HepG2 (cell line): ENCODE results near the gene VPS13D. TPM values are rescaled to one million over a fixed set of nuclear protein-coding genes. Genes with fewer than 3 reads are reported as not detected.
A peak's percentile ranks its signal among the peaks of the same experiment; 100 is the strongest.

Source experiments
- ATF3 ChIP-seq: sonication (generic); formaldehyde crosslinking; IDR thresholded peaks from 2 replicates; pipeline ENCODE4 v1.4.0; 2020; ENCODE audit warnings: missing genetic modification reagents
- CREB1 ChIP-seq, 2 experiments: fragments of 450-650 bp in 1 of 2; IDR thresholded peaks; 2 replicates each; pipeline ENCODE4 v1.6.1; 2016 to 2017; ENCODE audit warnings: control low read depth in 1 of 2, mild to moderate bottlenecking in 1 of 2, missing compliant biosample characterization in 1 of 2, missing genetic modification characterization in 1 of 2
- FOXA3 ChIP-seq: IDR thresholded peaks from 2 replicates; pipeline ENCODE4 v1.6.1; 2016; ENCODE audit warnings: missing genetic modification reagents, missing compliant biosample characterization
- GRHL1 ChIP-seq: sonication (generic); formaldehyde crosslinking; conservative IDR thresholded peaks from 2 replicates; pipeline ENCODE4 v1.8.0; 2022; ENCODE audit warnings: missing genetic modification reagents
- HMGA1 ChIP-seq: sonication (generic); formaldehyde crosslinking; conservative IDR thresholded peaks from 2 replicates; pipeline ENCODE4 v1.4.0; 2020; ENCODE audit warnings: missing genetic modification reagents
- KLF16 ChIP-seq, 2 experiments: sonication (generic) in 1 of 2; formaldehyde crosslinking in 1 of 2; IDR thresholded peaks; 2 replicates each; pipeline versions ENCODE4 v1.6.1 to v1.8.0; 2016 to 2023; ENCODE audit warnings: missing genetic modification reagents in 2 of 2, missing compliant biosample characterization in 1 of 2
- MLLT10 ChIP-seq: sonication (generic); formaldehyde crosslinking; IDR thresholded peaks from 2 replicates; pipeline ENCODE4 v1.4.0; 2020; ENCODE audit warnings: missing genetic modification reagents
- NFKB2 ChIP-seq: sonication (generic); formaldehyde crosslinking; IDR thresholded peaks from 2 replicates; pipeline ENCODE4 v1.4.0; 2020; ENCODE audit warnings: missing genetic modification reagents, borderline replicate concordance
- NFRKB ChIP-seq: fragments of 450-650 bp; IDR thresholded peaks from 2 replicates; pipeline ENCODE4 v1.6.1; 2017
- PBX2 ChIP-seq: IDR thresholded peaks from 2 replicates; pipeline ENCODE4 v1.6.1; 2016; ENCODE audit warnings: control low read depth
- SPEN ChIP-seq: sonication (generic); formaldehyde crosslinking; IDR thresholded peaks from 2 replicates; pipeline ENCODE4 v1.5.1; 2020; ENCODE audit warnings: low read depth, mild to moderate bottlenecking, missing genetic modification reagents
- THAP9 ChIP-seq: sonication (generic); formaldehyde crosslinking; IDR thresholded peaks from 2 replicates; pipeline ENCODE4; 2020; ENCODE audit warnings: missing genetic modification reagents, mild to moderate bottlenecking, borderline replicate concordance
- TSC22D2 ChIP-seq: sonication (generic); formaldehyde crosslinking; IDR thresholded peaks from 2 replicates; pipeline ENCODE4 v1.5.1; 2020; ENCODE audit warnings: missing genetic modification reagents, mild to moderate bottlenecking, borderline replicate concordance
- ZBTB21 ChIP-seq: sonication (generic); formaldehyde crosslinking; IDR thresholded peaks from 2 replicates; pipeline ENCODE4 v1.4.0; 2020; ENCODE audit warnings: missing genetic modification reagents
- ZNF263 ChIP-seq: sonication (generic); formaldehyde crosslinking; IDR thresholded peaks from 2 replicates; pipeline ENCODE4 v1.4.0; 2020; ENCODE audit warnings: missing genetic modification reagents
- ZNF337 ChIP-seq: sonication (generic); formaldehyde crosslinking; IDR thresholded peaks from 2 replicates; pipeline ENCODE4 v1.5.1; 2020; ENCODE audit warnings: missing genetic modification reagents, low read depth, mild to moderate bottlenecking, borderline replicate concordance
- ZNF550 ChIP-seq: sonication (generic); formaldehyde crosslinking; IDR thresholded peaks from 2 replicates; pipeline ENCODE4 v1.4.0; 2020; ENCODE audit warnings: mild to moderate bottlenecking, missing genetic modification reagents, borderline replicate concordance
- ZSCAN5A ChIP-seq: sonication (generic); formaldehyde crosslinking; IDR thresholded peaks from 2 replicates; pipeline ENCODE4 v1.8.0; 2022; ENCODE audit warnings: mild to moderate bottlenecking, missing genetic modification reagents, borderline replicate concordance
- polyA plus RNA-seq, 8 experiments: library from polyadenylated mRNA; depleted of rRNA in 3 of 8; stranded (reverse) in 7 of 8; unstranded in 1 of 8; fragments of >200 nt; fragmentation: Illumina TruSeq in 4 of 8; extraction: Trizol in 4 of 8; gene quantifications; 2 replicates each; pipeline versions ENCODE4 v1.2.1 to v1.2.3, GENCODE V29; 2011 to 2016; ENCODE audit warnings: low read depth in 4 of 8, missing spikeins in 1 of 8, mixed read lengths in 1 of 8; ENCODE audit not compliant: insufficient read depth in 1 of 8
- total RNA-seq, 5 experiments: library from RNA; depleted of rRNA; stranded (reverse); fragments of >200 nt; fragmentation: Illumina TruSeq; extraction: Trizol; gene quantifications; 2 replicates each; pipeline ENCODE4 v1.2.3, GENCODE V29; 2016; ENCODE audit warnings: low read depth in 1 of 5

VPS13D gene
- total and polyA plus RNA-seq, 2 of the 13 experiments (the other 11 are each of a cell fraction or from before 2014, with no cell fraction given) = 8.6 to 13.9 TPM

- TF ChIP-seq GRHL1 (CRISPR knock-in tag) (no peak), SPEN (CRISPR knock-in tag) (peak; percentile 87), CREB1 (IDR thresholded peaks at IDR 0.05) (no peak), CREB1 (CRISPR knock-in tag; IDR thresholded peaks at IDR 0.05) (peak; percentile 77), NFRKB (no peak), MLLT10 (CRISPR knock-in tag) (no peak), ZNF337 (CRISPR knock-in tag) (no peak), PBX2 (CRISPR knock-in tag) (0 out of 2 replicates have a peak, but pooled peaks have one; percentile 35), ZNF263 (CRISPR knock-in tag) (peak; percentile 68; the same call in 1 of the 2 replicates), ZNF550 (CRISPR knock-in tag) (no peak), NFKB2 (CRISPR knock-in tag) (peak; percentile 89; the same call in 1 of the 2 replicates), ATF3 (CRISPR knock-in tag) (no peak), KLF16 (CRISPR knock-in tag; IDR thresholded peaks at IDR 0.05) (peak in 1 of 2 experiments; percentile 56; a peak in 1 of 4 replicates), ZSCAN5A (CRISPR knock-in tag) (no peak), THAP9 (CRISPR knock-in tag) (no peak; the same call in 1 of the 2 replicates), FOXA3 (CRISPR knock-in tag) (peak; percentile 79), ZBTB21 (CRISPR knock-in tag) (no peak; the same call in 1 of the 2 replicates), TSC22D2 (CRISPR knock-in tag) (peak; percentile 73; the same call in 1 of the 2 replicates), HMGA1 (CRISPR knock-in tag) (no peak)
Measured at GRCh38 chr1:12477936-12478611, 248.2 kb downstream of the VPS13D start (continued).
